ENCODE data around the gene C4orf54. TPM values are rescaled to one million over a fixed set of nuclear protein-coding genes. Genes with fewer than 3 reads are reported as not detected.

Gene C4orf54
- polyA plus RNA-seq (2013, experiment 1 of 2), result 0.03 TPM
- 0.03 TPM for polyA plus RNA-seq (2013, experiment 2 of 2)

DNA sequence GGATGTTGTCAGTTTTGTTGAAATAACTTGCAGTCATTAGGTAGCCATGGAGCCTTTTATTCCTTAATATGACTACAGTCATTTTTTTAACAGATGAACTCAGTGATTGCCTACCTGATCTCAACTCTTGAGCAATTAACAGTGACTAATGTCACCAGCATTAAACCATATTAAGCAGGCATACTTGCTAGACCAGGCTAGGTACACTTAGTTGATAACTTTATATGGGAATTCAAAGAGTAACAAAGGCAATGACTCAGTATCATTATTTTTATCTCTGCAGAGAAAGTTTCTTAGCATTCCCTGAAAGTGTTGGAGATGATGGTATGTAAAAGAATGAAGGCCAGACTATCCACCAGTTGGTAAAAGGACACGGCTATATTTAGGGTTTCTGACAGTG lies at the start of gene C4orf54:
TSS of gene C4orf54 (minus strand) at position 31 of the 400 bp plus-strand sequence. CDS start 3,180 bp downstream, outside the sequence.
- no peak within 1 kb of the TSS for H2BK120ac ChIP-seq (ENCODE audit: low read depth, low read length)
- H3K79me2 ChIP-seq (ENCODE audit: control insufficient read depth, insufficient read depth, low read length), result no peaks in the 10 kb centered on the region
- no CpG with 5 or more reads among the region's 1 CpG for whole genome bisulfite sequencing (ENCODE audit: extremely low coverage, insufficient coverage, low lambda C conversion rate)
- no peak within 1 kb of the TSS for H3K56ac ChIP-seq (ENCODE audit: low read length)
- no peak within 1 kb of the TSS for H3K9ac ChIP-seq (ENCODE audit: low read length)
- no peak within 1 kb of the TSS for H2AK5ac ChIP-seq (ENCODE audit: low read length)
- no peaks in the 10 kb centered on the region for H3K36me3 ChIP-seq (ENCODE audit: control insufficient read depth, insufficient read depth, low read length)
- H3K4me1 ChIP-seq (ENCODE audit: control insufficient read depth, low read depth, low read length), result no peaks in the 10 kb centered on the region
- no peak within 1 kb of the TSS for H4K5ac ChIP-seq (ENCODE audit: low read length)
- no peak within 1 kb of the TSS for H3K4me2 ChIP-seq (ENCODE audit: low read length)
- H3K18ac ChIP-seq (ENCODE audit: low read length), result no peak within 1 kb of the TSS
- H3K4ac ChIP-seq (ENCODE audit: low read depth, low read length), result no peak within 1 kb of the TSS
- H3K27ac ChIP-seq (ENCODE audit: low read depth, low read length), result no peak within 1 kb of the TSS
- H3K27me3 ChIP-seq (ENCODE audit: insufficient read depth, low read length, poor library complexity), result no peaks in the 10 kb centered on the region
- H4K8ac ChIP-seq (ENCODE audit: low read depth, low read length), result no peak within 1 kb of the TSS
- H3K23ac ChIP-seq (ENCODE audit: low read length), result no peak within 1 kb of the TSS
- no peak within 1 kb of the TSS for H3K4me3 ChIP-seq (ENCODE audit: low read length)
- no peaks in the 10 kb centered on the region for H3K79me1 ChIP-seq (ENCODE audit: low read length)
- no peak within 1 kb of the TSS for H2BK5ac ChIP-seq (ENCODE audit: low read length)
- no peak for DNase-seq
- no peak within 1 kb of the TSS for H2BK15ac ChIP-seq (replicated peaks; ENCODE audit: low read depth)

GRCh38 chr4:99705891-99706290 lies 48.3 kb upstream of the C4orf54 start:
- H3K18ac ChIP-seq (ENCODE audit: low read length), result no peak overlapping the region
- H3K27ac ChIP-seq (ENCODE audit: low read depth, low read length), result no peak overlapping the region
- no peak overlapping the region for H3K4me3 ChIP-seq (ENCODE audit: low read length)
- H3K56ac ChIP-seq (ENCODE audit: low read length), result no peak overlapping the region
- H3K4ac ChIP-seq (ENCODE audit: low read depth, low read length), result no peak overlapping the region
- H3K79me2 ChIP-seq (ENCODE audit: control insufficient read depth, insufficient read depth, low read length), result no peaks in the 10 kb centered on the region
- no peak overlapping the region for H2BK15ac ChIP-seq (replicated peaks; ENCODE audit: low read depth)
- DNase-seq, result no peak
- H3K79me1 ChIP-seq (ENCODE audit: low read length), result no peaks in the 10 kb centered on the region
- no CpG with 5 or more reads among the region's 2 CpGs for WGBS (ENCODE audit: extremely low coverage, insufficient coverage, low lambda C conversion rate)
- H4K5ac ChIP-seq (ENCODE audit: low read length), result no peak overlapping the region
- no peak overlapping the region for H2BK120ac ChIP-seq (ENCODE audit: low read depth, low read length)
- H4K8ac ChIP-seq (ENCODE audit: low read depth, low read length), result no peak overlapping the region
- H3K4me1 ChIP-seq (ENCODE audit: control insufficient read depth, low read depth, low read length), result no peaks in the 10 kb centered on the region
- H3K36me3 ChIP-seq (ENCODE audit: control insufficient read depth, insufficient read depth, low read length), result no peaks in the 10 kb centered on the region
- no peaks in the 10 kb centered on the region for H3K27me3 ChIP-seq (ENCODE audit: insufficient read depth, low read length, poor library complexity)
- no peak overlapping the region for H3K9ac ChIP-seq (ENCODE audit: low read length)
- no peak overlapping the region for H3K4me2 ChIP-seq (ENCODE audit: low read length)
- no peak overlapping the region for H3K23ac ChIP-seq (ENCODE audit: low read length)
- no peak overlapping the region for H2BK5ac ChIP-seq (ENCODE audit: low read length)
- no peak overlapping the region for H2AK5ac ChIP-seq (ENCODE audit: low read length)

- Histone ChIP-seq H3K18ac (ENCODE audit: low read length) (no peak overlapping the region), H2BK5ac (ENCODE audit: low read length) (no peak overlapping the region), H3K27ac (ENCODE audit: low read depth, low read length) (no peak overlapping the region), H2AK5ac (ENCODE audit: low read length) (no peak overlapping the region), H3K9ac (ENCODE audit: low read length) (no peak overlapping the region), H3K79me1 (ENCODE audit: low read length) (no peaks in the 10 kb centered on the region), H4K5ac (ENCODE audit: low read length) (no peak overlapping the region), H3K27me3 (ENCODE audit: insufficient read depth, low read length, poor library complexity) (no peaks in the 10 kb centered on the region), H3K23ac (ENCODE audit: low read length) (no peak overlapping the region), H3K4me3 (ENCODE audit: low read length) (no peak overlapping the region), H3K4me1 (ENCODE audit: control insufficient read depth, low read depth, low read length) (no peaks in the 10 kb centered on the region), H2BK15ac (replicated peaks; ENCODE audit: low read depth) (no peak overlapping the region), H3K79me2 (ENCODE audit: control insufficient read depth, insufficient read depth, low read length) (no peaks in the 10 kb centered on the region), H2BK120ac (ENCODE audit: low read depth, low read length) (no peak overlapping the region), H4K8ac (ENCODE audit: low read depth, low read length) (no peak overlapping the region), H3K4me2 (ENCODE audit: low read length) (no peak overlapping the region), H3K4ac (ENCODE audit: low read depth, low read length) (no peak overlapping the region), H3K56ac (ENCODE audit: low read length) (no peak overlapping the region), H3K36me3 (ENCODE audit: control insufficient read depth, insufficient read depth, low read length) (no peaks in the 10 kb centered on the region)
- WGBS (ENCODE audit: extremely low coverage, insufficient coverage, low lambda C conversion rate), result no CpG with 5 or more reads among the region's 3 CpGs
- no peak for DNase-seq
These were observed 39.2 kb upstream of the C4orf54 start for GRCh38 chr4:99696801-99697200.

- Histone ChIP-seq H3K18ac (ENCODE audit: low read length) (no peak overlapping the region), H3K4ac (ENCODE audit: low read depth, low read length) (no peak overlapping the region), H3K4me1 (ENCODE audit: control insufficient read depth, low read depth, low read length) (no peaks in the 10 kb centered on the region), H2BK5ac (ENCODE audit: low read length) (no peak overlapping the region), H3K79me2 (ENCODE audit: control insufficient read depth, insufficient read depth, low read length) (no peaks in the 10 kb centered on the region), H2BK120ac (ENCODE audit: low read depth, low read length) (no peak overlapping the region), H3K9ac (ENCODE audit: low read length) (no peak overlapping the region), H3K4me2 (ENCODE audit: low read length) (no peak overlapping the region), H4K8ac (ENCODE audit: low read depth, low read length) (no peak overlapping the region), H2BK15ac (replicated peaks; ENCODE audit: low read depth) (no peak overlapping the region), H2AK5ac (ENCODE audit: low read length) (no peak overlapping the region), H4K5ac (ENCODE audit: low read length) (no peak overlapping the region), H3K4me3 (ENCODE audit: low read length) (no peak overlapping the region), H3K79me1 (ENCODE audit: low read length) (no peaks in the 10 kb centered on the region), H3K36me3 (ENCODE audit: control insufficient read depth, insufficient read depth, low read length) (no peaks in the 10 kb centered on the region), H3K27ac (ENCODE audit: low read depth, low read length) (no peak overlapping the region), H3K56ac (ENCODE audit: low read length) (no peak overlapping the region), H3K27me3 (ENCODE audit: insufficient read depth, low read length, poor library complexity) (no peaks in the 10 kb centered on the region), H3K23ac (ENCODE audit: low read length) (no peak overlapping the region)
- no peak for DNase-seq
- no CpG with 5 or more reads among the region's 1 CpG for WGBS (ENCODE audit: extremely low coverage, insufficient coverage, low lambda C conversion rate)
These were observed 35.5 kb upstream of the C4orf54 start for GRCh38 chr4:99693140-99693539.

- no peak overlapping the region for H3K23ac ChIP-seq (ENCODE audit: low read length)
- H3K4ac ChIP-seq (ENCODE audit: low read depth, low read length), result no peak overlapping the region
- H4K8ac ChIP-seq (ENCODE audit: low read depth, low read length), result no peak overlapping the region
- H3K9ac ChIP-seq (ENCODE audit: low read length), result no peak overlapping the region
- H3K27ac ChIP-seq (ENCODE audit: low read depth, low read length), result no peak overlapping the region
- DNase-seq, result no peak
- H2BK120ac ChIP-seq (ENCODE audit: low read depth, low read length), result no peak overlapping the region
- no peak overlapping the region for H3K56ac ChIP-seq (ENCODE audit: low read length)
- no peaks in the 10 kb centered on the region for H3K27me3 ChIP-seq (ENCODE audit: insufficient read depth, low read length, poor library complexity)
- no peaks in the 10 kb centered on the region for H3K79me1 ChIP-seq (ENCODE audit: low read length)
- no peak overlapping the region for H3K4me2 ChIP-seq (ENCODE audit: low read length)
- no peaks in the 10 kb centered on the region for H3K79me2 ChIP-seq (ENCODE audit: control insufficient read depth, insufficient read depth, low read length)
- no peak overlapping the region for H3K4me3 ChIP-seq (ENCODE audit: low read length)
- no peak overlapping the region for H4K5ac ChIP-seq (ENCODE audit: low read length)
- H2BK5ac ChIP-seq (ENCODE audit: low read length), result no peak overlapping the region
- H3K36me3 ChIP-seq (ENCODE audit: control insufficient read depth, insufficient read depth, low read length), result no peaks in the 10 kb centered on the region
- no peaks in the 10 kb centered on the region for H3K4me1 ChIP-seq (ENCODE audit: control insufficient read depth, low read depth, low read length)
- no peak overlapping the region for H3K18ac ChIP-seq (ENCODE audit: low read length)
- H2BK15ac ChIP-seq (replicated peaks; ENCODE audit: low read depth), result no peak overlapping the region
- H2AK5ac ChIP-seq (ENCODE audit: low read length), result no peak overlapping the region
These were observed 33.4 kb upstream of the C4orf54 start for GRCh38 chr4:99690990-99691389.

DNA sequence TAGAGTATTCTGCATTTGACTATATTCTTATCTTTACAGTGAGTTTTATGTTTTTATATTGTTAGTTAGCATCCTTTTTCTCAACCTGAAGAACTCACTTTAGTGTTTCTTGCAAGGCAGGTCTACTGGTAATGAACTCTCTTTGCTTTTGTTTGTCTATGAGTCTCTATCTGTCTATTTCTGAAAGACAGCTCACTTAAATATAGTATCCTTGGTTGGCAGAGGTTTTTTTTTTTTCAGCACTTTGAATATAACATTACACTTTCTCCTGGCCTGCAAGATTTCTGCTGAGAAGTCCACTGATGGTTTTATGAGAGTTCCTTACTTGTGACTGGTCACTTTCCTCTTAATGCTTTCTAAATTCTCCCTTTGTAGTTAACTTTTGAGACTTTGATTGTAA lies 32.8 kb upstream of the C4orf54 start:
- Histone ChIP-seq H3K79me1 (ENCODE audit: low read length) (no peaks in the 10 kb centered on the region), H3K27ac (ENCODE audit: low read depth, low read length) (no peak overlapping the region), H2AK5ac (ENCODE audit: low read length) (no peak overlapping the region), H3K18ac (ENCODE audit: low read length) (no peak overlapping the region), H3K9ac (ENCODE audit: low read length) (no peak overlapping the region), H3K4me2 (ENCODE audit: low read length) (no peak overlapping the region), H3K56ac (ENCODE audit: low read length) (no peak overlapping the region), H3K79me2 (ENCODE audit: control insufficient read depth, insufficient read depth, low read length) (no peaks in the 10 kb centered on the region), H3K4me1 (ENCODE audit: control insufficient read depth, low read depth, low read length) (no peaks in the 10 kb centered on the region), H2BK15ac (replicated peaks; ENCODE audit: low read depth) (no peak overlapping the region), H3K27me3 (ENCODE audit: insufficient read depth, low read length, poor library complexity) (no peaks in the 10 kb centered on the region), H3K36me3 (ENCODE audit: control insufficient read depth, insufficient read depth, low read length) (no peaks in the 10 kb centered on the region), H2BK120ac (ENCODE audit: low read depth, low read length) (no peak overlapping the region), H2BK5ac (ENCODE audit: low read length) (no peak overlapping the region), H3K23ac (ENCODE audit: low read length) (no peak overlapping the region), H3K4ac (ENCODE audit: low read depth, low read length) (no peak overlapping the region), H4K8ac (ENCODE audit: low read depth, low read length) (no peak overlapping the region), H3K4me3 (ENCODE audit: low read length) (no peak overlapping the region), H4K5ac (ENCODE audit: low read length) (no peak overlapping the region)
- DNase-seq, result no peak

All from mesendoderm (in vitro differentiated cells).